HTERT RPE-1 (cell line): ENCODE measurements around the gene PROX2.

Experiments
- in situ Hi-C: fragments of 300-500 bp; cut with MboI; formaldehyde crosslinking; loops from 4 replicates; pipeline ENCODE4 v1.14.3; 2020; ENCODE audit warnings: low sequenced_read_pairs

Gene PROX2, protein sequence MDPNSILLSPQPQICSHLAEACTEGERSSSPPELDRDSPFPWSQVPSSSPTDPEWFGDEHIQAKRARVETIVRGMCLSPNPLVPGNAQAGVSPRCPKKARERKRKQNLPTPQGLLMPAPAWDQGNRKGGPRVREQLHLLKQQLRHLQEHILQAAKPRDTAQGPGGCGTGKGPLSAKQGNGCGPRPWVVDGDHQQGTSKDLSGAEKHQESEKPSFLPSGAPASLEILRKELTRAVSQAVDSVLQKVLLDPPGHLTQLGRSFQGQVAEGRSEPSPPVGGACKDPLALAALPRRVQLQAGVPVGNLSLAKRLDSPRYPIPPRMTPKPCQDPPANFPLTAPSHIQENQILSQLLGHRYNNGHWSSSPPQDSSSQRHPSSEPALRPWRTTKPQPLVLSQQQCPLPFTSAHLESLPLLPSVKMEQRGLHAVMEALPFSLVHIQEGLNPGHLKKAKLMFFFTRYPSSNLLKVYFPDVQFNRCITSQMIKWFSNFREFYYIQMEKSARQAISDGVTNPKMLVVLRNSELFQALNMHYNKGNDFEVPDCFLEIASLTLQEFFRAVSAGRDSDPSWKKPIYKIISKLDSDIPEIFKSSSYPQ

DNA sequence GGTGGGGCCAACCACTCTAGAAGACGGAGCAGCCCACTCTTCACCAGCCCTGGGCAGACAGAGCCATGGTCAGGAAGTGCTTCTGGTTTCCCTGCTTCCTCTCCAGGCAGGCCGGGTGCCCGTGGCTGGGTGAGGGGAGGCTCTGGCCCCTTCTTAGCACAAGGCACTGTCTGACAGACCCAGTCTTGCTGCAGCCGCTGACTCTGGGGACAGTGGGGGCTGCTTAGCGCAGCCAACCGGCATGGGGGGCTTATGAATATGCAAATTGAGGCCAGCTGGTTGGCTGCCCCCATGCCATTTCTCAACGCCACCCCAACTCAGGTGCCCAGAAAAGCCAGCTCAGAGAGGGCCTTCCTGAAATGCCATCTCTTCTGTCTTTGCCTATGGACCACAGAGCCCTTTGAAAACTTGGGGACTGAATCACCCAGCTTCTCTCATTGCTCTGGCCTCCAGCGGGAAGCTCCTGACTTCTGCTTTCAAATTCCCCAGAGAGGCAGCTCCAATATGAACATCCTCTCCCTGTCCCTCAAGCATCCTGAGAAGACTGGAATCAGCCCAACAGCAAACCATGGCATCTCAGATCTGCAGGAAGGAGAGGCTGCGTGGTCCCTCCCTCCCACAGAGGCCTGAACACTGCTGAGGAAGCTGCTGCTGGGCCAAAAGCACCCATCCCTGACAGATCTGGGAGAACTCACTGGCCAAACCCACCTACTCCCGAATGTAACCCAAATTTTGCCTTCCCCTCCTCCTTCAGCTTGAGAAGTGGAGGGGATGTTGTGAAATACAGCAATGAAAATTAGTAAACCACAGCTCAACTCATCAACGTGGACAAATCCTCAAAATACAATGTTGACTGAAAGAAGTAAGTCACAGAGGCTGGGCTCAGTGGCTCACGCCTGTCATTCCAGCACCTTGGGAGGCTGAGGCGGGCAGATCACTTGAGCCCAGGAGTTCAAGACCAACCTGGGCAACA, at the start of gene PROX2:
Gene PROX2, minus strand, starts transcription at position 205 of the 973 bp plus-strand sequence. CDS start 12,311 bp downstream, outside the sequence.
- in situ Hi-C loops = no loop called here

DNA sequence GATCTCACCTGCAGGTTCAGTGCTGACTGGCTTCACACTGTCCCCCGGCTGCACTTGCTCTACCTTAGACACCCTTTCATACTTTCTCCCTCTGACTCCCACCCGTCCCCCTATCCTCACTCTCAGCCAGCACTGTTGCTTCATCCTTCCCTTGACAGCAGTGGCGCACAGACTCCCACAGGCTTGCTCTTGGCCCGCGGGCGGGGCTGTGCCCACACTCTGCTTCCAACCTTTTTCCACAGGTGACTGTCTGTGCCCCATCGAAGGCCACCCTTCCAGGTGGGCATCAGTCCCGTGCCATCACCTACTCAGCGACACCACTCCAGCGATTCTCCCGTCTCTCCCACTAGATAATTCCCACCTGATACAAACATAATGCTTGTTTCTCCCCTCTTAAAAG, 48.1 kb upstream of the PROX2 start:
- in situ Hi-C loops = no loop called here

DNA sequence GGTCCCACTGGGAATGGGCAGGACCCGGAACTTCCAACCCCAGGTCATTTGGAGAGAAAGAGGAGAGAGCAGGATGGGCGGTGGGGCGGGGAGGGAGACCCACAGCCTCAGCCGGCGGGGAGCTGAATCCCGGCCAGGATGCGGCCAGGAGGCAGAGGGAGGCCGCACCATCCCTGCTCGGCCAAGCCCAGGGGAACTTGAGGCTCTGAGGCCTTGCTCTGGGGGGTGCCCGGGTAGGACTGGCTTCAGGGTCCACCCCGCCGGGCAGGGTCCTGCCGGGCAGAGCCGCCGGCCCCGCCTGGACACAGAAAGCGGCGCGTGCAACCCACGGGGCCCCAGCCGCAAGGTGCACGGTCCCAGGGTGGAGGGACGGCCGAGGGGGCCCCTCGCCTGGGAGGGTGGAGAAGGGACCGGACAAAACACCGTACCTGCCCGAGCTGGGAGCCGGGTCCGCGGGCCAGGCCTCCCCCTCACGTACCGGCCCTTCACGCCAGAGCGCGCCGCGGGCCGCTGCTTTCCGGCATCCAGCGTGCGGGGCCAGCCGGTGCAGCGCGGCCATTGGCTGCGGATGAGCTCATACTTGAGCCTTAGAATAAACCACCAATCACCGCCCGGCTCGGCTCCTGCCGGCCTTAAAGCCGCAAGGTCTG, 46.9 kb upstream of the PROX2 start, which contains the start of gene RPS6KL1:
Gene RPS6KL1, minus strand, starts transcription at position 509 of the 650 bp plus-strand sequence. CDS start 1,719 bp downstream, outside the sequence.
- in situ Hi-C loops = no loop called here

DNA sequence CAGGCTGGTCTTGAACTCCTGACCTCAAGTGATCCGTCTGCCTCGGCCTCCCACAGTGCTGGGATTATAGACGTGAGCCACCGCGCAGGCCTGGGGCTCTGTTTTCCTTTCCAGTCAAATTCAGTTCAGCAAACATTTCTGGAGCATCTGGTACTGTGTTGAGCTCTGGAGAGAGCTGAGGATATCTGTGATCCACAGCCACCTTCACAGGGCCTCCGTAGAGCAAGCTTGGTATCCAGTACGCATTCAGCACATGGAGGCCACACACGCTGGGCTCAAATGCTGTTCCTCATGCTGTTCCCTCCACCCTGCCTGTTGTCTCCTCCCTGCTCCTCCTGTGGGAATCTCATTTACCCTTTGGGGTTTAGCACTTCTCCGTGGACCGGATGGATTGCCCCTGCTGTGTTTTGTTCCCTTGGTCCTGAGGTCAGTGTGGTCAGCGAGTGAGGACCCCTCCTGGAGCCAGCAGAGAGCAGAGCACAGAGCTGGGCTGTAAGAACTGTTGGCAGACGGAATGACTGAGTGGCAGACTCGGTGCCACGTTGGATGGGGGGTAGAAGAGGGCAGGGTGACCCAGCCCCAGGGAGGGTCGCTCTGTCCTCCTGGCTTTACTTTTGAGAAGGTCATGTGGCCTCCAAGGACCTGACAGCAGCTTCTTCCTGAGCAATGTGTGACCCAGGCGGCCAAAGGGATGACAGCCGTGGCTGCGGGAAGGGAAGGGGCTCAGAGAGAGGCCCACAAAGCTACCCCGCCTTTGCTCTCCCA, 46.2 kb upstream of the PROX2 start:
- in situ Hi-C loops = no loop called here

DNA sequence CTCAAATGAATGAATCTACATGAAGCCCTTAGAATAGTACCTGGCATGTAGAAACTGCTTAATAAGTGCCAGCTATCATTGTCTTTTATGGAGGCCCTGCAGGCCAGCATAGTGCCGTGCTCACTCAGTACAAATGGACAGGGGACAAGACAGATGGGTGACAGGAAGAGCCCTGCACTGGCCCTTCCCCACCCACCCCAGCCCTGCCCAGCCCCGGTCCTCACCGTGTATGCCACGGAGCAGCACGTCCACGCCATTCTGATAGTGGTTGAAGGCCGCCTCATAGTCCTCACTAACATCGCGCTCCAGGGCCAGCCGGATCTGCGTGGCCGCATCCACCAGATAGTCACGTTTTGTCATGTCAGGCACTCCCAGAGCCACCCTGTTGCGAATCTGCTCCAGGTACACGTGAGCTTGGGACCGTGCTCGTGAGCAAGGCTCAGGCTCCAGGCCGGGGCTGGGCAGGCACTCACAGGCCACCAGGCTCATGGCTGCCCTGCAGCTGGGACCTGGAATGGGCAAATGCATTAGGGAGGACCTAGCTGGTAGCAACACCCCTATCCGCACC, 45.2 kb upstream of the PROX2 start:
- in situ Hi-C loops = no loop called here

DNA sequence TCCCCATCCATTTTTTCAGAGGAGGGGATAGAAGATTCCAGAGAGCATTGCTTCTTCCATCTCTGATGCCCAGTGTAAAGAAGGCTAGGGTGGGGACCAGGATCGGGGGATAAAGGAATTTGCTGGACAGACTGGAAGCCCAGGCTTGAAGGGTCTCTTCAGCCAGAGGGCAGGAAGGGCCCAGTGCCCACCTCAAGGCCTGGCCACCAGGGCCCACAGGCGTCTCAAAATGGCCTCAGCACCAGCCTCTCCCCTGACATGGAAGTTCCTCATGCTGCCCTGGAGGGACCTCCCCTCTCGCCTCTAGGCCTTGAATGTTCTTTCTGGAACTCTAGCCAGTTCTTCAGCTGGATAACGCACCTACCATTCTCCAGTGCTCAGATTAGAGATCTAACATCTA, 44.3 kb upstream of the PROX2 start:
- in situ Hi-C loops = no loop called here

DNA sequence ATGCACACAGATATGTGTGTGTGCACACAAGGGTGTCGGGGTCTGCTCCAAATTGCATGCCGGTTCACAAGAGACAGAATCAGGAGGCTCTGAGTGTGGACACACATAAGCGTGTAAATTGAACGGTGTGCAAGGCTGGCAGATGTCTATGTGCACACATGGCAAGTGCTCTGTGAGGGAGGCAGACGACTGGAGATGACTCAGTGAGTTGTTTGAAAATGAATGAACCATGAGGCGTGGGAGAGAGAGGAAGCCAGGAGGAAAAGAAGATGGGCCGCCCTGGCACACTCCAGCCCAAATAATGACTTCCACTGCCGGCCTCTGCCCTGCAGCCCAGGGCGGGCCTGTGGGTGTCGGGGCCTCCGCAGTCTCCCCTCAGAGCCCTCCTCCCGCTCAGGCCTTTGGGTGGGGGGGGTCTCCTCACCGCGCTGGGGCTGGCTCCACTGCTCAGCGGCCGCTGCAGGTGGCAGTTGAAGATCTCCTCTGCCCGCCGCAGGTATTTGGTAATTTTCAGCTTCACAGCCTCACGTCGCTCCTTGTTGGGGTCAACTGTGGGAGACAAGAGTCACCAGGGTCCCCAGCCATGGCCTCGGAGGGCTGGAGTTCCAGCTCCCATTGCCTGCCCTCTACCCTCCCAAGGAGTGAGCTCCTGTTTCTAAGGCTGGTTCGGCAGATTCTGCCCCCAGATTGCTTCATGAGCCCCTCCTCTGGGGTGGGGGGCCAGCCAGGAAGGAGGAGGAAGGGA, 43.6 kb upstream of the PROX2 start:
- in situ Hi-C loops = no loop called here

DNA sequence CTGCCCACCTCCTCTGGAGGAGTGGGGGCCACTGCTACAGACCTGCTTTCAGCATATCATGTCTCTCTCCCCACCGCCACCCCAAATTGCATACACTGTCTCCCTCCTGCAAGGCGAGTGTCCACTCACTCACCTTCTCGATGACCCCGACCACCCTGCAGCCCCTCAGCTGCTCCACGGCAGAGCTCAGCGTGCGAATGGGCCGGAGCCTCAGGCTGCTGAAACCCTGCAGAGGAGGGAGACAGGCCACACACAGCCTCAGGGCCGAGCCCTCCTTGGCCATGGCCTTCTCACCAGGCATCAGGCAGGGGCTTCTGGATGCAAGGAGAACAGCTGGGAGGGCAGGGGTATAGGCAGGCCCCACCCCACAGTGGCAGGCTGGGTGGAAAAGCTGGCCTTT, 42.4 kb upstream of the PROX2 start:
- in situ Hi-C loops = no loop called here

DNA sequence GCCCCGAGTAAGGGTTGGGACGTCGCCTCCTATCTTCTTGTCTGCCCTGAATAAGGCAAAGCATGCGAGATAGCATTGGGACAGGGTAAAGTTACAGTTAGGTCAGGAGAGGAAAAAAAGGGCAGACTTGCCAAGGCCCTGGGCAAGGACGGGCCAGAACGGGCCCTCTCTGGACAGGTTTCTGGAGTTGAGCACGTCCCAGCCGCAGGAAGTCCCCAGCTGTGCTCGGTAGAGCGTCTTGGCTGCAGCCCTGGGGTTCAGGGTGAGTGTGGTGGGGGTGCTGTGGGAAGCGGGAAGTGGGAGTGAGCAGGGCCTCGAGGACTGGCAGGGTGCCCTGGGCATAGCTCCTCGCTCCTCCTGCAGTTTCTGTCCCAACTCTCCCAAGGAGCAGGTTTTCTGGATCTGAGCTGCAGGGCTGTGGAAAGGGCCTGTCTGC, 41.7 kb upstream of the PROX2 start:
- in situ Hi-C loops = no loop called here

DNA sequence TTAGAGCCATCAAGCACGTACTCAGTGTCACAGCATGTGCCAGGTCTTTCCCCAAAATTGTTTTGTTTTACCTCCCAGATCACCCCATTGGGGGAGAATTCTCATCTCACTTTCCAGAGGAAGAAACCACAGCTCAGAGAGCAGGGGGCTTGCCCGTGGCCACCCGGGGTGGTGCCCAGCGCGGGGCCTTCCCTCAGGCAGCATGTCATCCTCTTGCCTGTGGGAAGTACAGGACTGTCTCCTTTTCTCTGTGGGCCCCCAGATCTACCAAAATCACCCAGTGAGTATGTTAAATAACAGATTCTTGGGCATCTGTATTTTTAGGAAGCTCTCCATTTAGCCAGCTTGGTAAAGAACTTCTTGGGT, 41.2 kb upstream of the PROX2 start:
- in situ Hi-C loops = no loop called here

DNA sequence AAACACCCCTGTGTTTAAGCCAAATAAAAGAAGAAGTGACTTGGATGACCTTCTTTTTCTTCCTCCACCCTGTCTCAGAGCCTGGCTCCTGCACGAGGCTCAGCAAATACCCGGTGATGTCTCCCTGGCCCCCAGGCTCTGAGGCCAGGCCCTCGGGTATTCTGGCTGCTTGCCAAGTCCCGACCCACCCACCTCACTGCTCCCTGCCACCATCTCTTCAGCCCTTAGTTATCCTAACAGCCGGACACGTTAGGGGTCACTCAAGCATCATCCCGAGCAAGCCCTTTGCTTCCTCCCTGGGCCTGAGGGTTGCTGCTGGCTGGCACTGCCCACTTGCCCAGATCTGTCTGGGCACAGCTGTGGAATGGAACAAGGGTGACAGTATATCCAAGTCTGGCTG, 39.9 kb upstream of the PROX2 start:
- in situ Hi-C loops = no loop called here

DNA sequence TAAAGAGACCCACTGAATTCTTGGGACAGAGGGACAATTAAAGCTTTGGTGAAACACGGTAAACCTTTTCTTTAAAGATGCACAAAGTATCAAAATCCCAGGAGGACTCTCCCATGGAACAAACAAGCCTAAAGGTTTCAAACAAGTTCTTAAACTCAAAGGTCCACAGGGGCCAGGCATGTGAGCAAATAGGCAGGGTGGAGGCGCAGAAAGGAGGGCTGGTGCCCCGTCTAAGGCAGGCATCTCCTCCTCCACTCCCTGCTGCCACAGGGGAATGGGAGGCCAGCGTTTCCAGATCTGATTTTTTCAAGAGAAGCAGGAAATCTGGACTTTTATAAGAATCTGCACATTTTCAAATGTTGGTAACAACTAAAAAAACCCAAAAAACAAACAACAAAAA, 39.5 kb upstream of the PROX2 start:
- in situ Hi-C loops = no loop called here

DNA sequence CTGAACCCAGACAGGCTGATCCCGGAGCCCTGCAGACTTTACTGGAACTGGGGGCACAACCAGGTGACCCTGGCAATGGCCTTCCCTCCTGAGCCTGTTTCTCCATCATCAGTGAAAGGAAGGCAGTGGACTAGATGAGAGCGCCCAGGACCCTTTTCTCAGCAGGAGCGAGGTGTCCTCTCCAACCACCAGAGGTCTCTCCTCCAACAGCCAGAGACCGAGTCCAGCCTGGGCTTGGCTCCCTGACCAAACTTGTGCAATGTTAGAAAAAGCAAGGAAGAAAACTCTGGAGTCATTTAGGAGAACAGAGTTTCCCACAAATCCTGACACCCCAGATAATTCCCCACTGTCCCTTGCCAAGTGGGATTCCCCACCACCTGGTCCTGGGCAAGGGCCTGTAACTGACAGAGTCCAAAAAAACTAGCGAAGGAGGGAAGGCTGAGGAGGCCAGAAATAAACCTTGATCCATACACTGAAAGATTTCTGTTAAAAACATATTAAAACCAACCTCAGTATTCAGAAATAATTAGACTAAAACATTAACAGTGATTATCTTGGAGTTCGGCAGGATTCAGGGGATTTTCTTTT, 38.1 kb upstream of the PROX2 start:
- in situ Hi-C loops = no loop called here

DNA sequence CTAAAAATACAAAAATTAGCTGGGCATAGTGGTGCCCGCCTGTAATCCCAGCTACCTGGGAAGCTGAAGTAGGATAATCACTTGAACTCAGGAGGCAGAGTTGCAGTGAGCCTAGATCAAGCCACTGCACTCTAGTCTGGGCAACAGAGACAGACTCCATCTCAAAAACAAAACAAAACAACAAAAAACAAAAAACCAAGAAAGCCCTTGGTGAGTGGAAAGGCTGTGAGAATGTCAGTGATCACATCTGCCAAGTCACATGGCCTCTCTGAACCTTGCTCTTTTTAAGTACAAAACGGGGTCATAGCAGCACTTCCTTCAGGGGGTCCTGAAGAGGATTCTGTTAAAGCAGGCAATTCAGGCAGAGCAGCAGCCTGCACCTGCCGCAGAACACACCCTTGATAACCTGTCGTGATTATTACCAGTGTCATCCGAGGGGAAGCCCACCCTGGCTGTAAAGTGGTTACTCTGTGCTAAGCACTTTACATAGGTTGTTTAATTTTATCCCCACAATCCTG, 37.5 kb upstream of the PROX2 start:
- in situ Hi-C loops = no loop called here

DNA sequence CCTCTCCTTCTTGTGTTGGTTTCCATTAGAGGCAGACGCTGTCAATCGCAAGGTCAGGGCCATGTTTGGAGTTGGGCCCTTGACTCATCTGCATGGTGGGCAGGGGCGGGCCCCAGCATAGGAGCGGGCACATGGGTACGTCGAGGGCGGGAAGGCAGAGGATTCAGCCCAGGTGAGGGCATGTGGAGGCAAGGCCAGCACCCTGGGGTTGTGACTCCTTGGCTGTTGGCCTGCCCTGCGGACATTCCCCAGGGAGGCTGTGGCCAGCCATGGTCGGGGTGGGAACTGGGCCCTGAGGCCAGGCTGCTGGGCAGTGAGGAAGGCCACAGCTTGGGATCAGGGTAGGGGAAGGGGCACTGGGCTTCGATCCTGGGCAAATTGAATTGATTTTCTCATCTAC, 36.9 kb upstream of the PROX2 start:
- in situ Hi-C loops = no loop called here

DNA sequence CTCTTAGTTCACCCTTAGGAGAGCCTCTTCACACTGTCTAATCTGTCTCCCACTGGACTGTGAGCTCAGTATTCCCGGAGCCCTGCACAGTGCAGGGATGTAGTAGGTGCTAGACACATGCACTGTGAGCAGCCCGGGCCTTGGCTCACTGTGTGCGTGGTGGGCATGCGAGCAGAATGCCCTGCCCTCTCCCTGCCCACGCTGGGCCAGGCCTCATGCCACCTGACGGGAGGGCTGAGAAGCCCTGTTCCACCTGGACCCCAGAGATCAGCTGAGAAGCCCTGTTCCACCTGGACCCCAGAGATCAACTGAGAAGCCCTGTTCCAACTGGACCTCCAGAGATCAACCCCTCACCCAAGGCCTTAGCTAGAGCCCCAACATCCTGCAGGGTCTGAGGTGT, 36.2 kb upstream of the PROX2 start:
- in situ Hi-C loops = no loop called here

DNA sequence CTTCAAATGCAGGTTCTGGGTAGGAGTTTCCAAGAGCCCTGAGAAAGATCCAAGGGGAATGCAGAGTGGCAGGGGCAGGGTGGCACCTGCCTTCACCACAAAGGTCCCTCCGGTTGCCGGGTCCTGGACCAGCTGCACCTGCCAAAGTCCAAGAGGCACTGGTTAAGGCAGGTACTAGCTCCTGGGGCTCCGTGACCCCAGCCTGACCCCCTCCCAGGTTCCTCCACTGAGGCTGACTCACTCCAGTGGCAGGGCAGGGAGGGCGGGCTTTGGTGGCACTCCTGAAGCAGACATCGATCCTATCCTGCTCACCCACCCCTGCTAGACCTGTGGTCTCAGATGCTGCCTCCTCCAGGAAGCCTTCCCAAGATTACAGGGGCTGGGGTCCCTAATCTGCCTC, 35.8 kb upstream of the PROX2 start:
- in situ Hi-C loops = no loop called here

DNA sequence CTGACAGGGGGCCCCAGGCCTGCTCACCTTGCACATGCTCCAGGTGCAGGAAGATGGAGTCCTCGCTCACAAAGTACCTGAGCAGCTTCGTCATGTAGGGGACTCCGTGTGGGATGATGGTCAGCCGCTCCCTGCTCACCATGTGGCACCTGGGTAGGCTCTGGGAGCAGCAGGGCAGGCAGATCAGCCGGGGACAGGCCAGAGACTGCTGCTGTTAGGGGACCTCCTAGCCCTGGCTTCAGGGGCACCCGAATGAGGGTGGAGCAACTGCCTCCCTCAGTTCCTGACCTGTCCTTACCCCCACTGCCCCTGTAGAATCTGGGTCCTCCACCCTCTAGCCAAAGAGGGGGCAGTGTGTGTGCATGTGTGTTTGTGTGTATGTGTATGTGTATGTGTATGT, 35.3 kb upstream of the PROX2 start:
- in situ Hi-C loops = no loop called here
